GM18867 (cell line): Measurements from ENCODE around the gene APOBEC2.

ENCODE experiments used
- ATAC-seq: cut with Tn5 transposase; IDR thresholded peaks from one replicate; pipeline ENCODE4 v1.9.1; 2021; ENCODE audit warnings: mild to moderate bottlenecking, moderate library complexity; ENCODE audit not compliant: unreplicated experiment

The APOBEC2 gene

GRCh38 chr6:41083072-41083471 is 30.1 kb downstream of the APOBEC2 start:
- ATAC-seq, result no peak

GRCh38 chr6:41085182-41085581 is 32.2 kb downstream of the APOBEC2 start:
- no peak for ATAC-seq

- no peak for ATAC-seq
Measured at GRCh38 chr6:41088451-41088850, 35.4 kb downstream of the APOBEC2 start.

- no peak for ATAC-seq
Measured at GRCh38 chr6:41090841-41091761, 38.1 kb downstream of the APOBEC2 start.

- no peak for ATAC-seq
Measured at GRCh38 chr6:41092421-41093140, 39.6 kb downstream of the APOBEC2 start.

- ATAC-seq, result no peak
Measured at GRCh38 chr6:41093729-41094128, 40.7 kb downstream of the APOBEC2 start.

- ATAC-seq, result no peak
Measured at GRCh38 chr6:41097467-41098090, 44.6 kb downstream of the APOBEC2 start.

GRCh38 chr6:41098366-41098765 is 45.4 kb downstream of the APOBEC2 start:
- no peak for ATAC-seq

GRCh38 chr6:41100871-41101287 is 47.9 kb downstream of the APOBEC2 start:
- no peak for ATAC-seq

- ATAC-seq, result no peak
Measured at GRCh38 chr6:41103847-41104246, 50.8 kb downstream of the APOBEC2 start.

GRCh38 chr6:41111017-41111416 is 58.0 kb downstream of the APOBEC2 start:
- ATAC-seq, result no peak
